Coronary artery (tissue), 2 donors: ENCODE measurements around the gene FAM228A.

ENCODE experiments used
- DNase-seq: peaks from one replicate; pipeline ENCODE4 v3.0.0-alpha.2; 2017; ENCODE audit warnings: low spot score
- H3K27ac ChIP-seq, 2 donors: fragments of 200-600 bp; sonication (generic); one replicate each; pipeline ENCODE4 v1.5.1; 2016 to 2019
- H3K4me3 ChIP-seq: fragments of 200-600 bp; sonication (generic); 2 replicates; pipeline ENCODE4 v1.5.1; 2016; ENCODE audit warnings: mild to moderate bottlenecking, moderate library complexity
- TF ChIP-seq, protein P1 (sequence below): fragments of 200-600 bp; sonication (generic); IDR thresholded peaks from one replicate; pipeline ENCODE4 v1.5.1; 2019; ENCODE audit warnings: antibody characterized with exemption

Gene FAM228A

GRCh38 chr2:24221343-24222050 is 46.6 kb downstream of the FAM228A start:
- Histone ChIP-seq H3K27ac (no peak overlapping the region), H3K4me3 (no peak overlapping the region)
- TF ChIP-seq, protein P1, sequence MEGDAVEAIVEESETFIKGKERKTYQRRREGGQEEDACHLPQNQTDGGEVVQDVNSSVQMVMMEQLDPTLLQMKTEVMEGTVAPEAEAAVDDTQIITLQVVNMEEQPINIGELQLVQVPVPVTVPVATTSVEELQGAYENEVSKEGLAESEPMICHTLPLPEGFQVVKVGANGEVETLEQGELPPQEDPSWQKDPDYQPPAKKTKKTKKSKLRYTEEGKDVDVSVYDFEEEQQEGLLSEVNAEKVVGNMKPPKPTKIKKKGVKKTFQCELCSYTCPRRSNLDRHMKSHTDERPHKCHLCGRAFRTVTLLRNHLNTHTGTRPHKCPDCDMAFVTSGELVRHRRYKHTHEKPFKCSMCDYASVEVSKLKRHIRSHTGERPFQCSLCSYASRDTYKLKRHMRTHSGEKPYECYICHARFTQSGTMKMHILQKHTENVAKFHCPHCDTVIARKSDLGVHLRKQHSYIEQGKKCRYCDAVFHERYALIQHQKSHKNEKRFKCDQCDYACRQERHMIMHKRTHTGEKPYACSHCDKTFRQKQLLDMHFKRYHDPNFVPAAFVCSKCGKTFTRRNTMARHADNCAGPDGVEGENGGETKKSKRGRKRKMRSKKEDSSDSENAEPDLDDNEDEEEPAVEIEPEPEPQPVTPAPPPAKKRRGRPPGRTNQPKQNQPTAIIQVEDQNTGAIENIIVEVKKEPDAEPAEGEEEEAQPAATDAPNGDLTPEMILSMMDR = no peak

GRCh38 chr2:24222946-24223345 is 48.1 kb downstream of the FAM228A start:
- TF ChIP-seq, protein P1 = no peak
- Histone ChIP-seq H3K4me3 (no peak overlapping the region), H3K27ac (no peak overlapping the region)
- no peak for DNase-seq

More at GRCh38 chr2:24221343-24222050, 46.6 kb downstream of the FAM228A start:
- DNase-seq = no peak

GRCh38 chr2:24225499-24226242 is 50.8 kb downstream of the FAM228A start:
- no peak for DNase-seq
- TF ChIP-seq, protein P1 = no peak
- Histone ChIP-seq H3K4me3 (no peak overlapping the region), H3K27ac (no peak overlapping the region)

GRCh38 chr2:24228470-24228869 is 53.6 kb downstream of the FAM228A start:
- TF ChIP-seq, protein P1 = no peak

GRCh38 chr2:24231461-24231881 is 56.6 kb downstream of the FAM228A start:
- no peak overlapping the region for H3K27ac ChIP-seq
- no peak overlapping the region for H3K4me3 ChIP-seq
- TF ChIP-seq, protein P1 = no peak
- DNase-seq = no peak

More at GRCh38 chr2:24228470-24228869, 53.6 kb downstream of the FAM228A start:
- Histone ChIP-seq H3K4me3 (no peak overlapping the region), H3K27ac (no peak overlapping the region)
- DNase-seq = no peak

DNA sequence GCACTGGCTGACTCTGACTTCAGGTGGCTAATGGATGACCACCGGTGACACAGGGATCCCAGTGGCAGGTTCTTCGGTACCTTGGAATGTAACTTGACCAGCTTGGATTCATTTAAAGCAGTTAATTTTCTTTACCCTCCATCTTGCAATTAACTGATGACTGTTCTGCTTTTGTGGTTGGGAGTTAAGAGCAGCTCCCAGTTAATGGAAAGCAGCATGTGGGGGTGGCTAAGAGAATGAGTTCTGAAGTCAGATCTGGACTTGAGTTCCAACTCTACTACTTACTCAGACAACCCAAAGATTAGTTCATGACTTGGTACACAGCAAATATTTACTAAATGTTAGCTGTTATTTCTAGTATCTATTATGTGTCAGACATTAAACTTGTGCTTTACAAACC is 58.5 kb downstream of the FAM228A start:
- TF ChIP-seq, protein P1 = no peak
- no peak for DNase-seq
- Histone ChIP-seq H3K27ac (no peak overlapping the region), H3K4me3 (no peak overlapping the region)

DNA sequence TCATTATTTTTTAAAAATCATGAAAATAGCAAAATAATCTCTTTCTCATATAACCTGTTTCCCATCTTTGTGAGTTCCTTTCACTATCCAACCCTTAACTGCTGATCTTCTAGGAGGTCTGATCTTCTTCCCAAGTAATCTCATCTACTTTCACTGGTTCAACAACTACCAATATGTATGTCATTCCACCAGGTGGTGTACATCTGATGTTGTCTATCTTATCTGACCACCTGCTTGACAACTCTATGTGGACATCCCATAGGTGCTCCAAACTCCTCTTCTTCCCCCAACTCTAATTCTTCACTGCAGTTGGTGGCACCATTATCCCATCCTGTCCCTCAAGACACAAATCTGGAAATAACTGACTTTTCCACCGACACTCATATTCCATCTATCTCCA is 62.5 kb downstream of the FAM228A start:
- Histone ChIP-seq H3K4me3 (no peak overlapping the region), H3K27ac (no peak overlapping the region)
- TF ChIP-seq, protein P1 = no peak
- DNase-seq = no peak
